GM10266 (cell line): ENCODE data around the gene ADGRF1.
"Not testable (repeated sequence)": the region's sequence is repeated elsewhere in the genome, so short reads cannot be mapped to it uniquely, and the experiment has no call there.

ENCODE experiments used
- DNase-seq: peaks from one replicate; pipeline ENCODE4 v3.0.0; 2012; ENCODE audit errors: extremely low spot score
- TF ChIP-seq, protein P1 (sequence below): IDR thresholded peaks from 2 replicates; pipeline ENCODE4 v1.5.1; 2012; ENCODE audit warnings: mild to moderate bottlenecking, low read depth; ENCODE audit not compliant: control insufficient read depth, insufficient read depth; ENCODE audit errors: missing control alignments

ADGRF1 gene

GRCh38 chr6:47042275-47042791, at the start of gene ADGRF1:
TSS of gene ADGRF1 (minus strand) at chr6:47042332. CDS start at chr6:47029061, 13,271 bp downstream.
- DNase-seq = no peak
- TF ChIP-seq, protein P1, sequence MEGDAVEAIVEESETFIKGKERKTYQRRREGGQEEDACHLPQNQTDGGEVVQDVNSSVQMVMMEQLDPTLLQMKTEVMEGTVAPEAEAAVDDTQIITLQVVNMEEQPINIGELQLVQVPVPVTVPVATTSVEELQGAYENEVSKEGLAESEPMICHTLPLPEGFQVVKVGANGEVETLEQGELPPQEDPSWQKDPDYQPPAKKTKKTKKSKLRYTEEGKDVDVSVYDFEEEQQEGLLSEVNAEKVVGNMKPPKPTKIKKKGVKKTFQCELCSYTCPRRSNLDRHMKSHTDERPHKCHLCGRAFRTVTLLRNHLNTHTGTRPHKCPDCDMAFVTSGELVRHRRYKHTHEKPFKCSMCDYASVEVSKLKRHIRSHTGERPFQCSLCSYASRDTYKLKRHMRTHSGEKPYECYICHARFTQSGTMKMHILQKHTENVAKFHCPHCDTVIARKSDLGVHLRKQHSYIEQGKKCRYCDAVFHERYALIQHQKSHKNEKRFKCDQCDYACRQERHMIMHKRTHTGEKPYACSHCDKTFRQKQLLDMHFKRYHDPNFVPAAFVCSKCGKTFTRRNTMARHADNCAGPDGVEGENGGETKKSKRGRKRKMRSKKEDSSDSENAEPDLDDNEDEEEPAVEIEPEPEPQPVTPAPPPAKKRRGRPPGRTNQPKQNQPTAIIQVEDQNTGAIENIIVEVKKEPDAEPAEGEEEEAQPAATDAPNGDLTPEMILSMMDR = no peak

- no peak for DNase-seq
- TF ChIP-seq, protein P1 = no peak
These were observed 48.7 kb upstream of the ADGRF1 start for GRCh38 chr6:47090881-47091280.

- DNase-seq = not testable (repeated sequence)
These were observed 47.3 kb upstream of the ADGRF1 start for GRCh38 chr6:47089473-47089872.

- DNase-seq = no peak
These were observed 44.1 kb upstream of the ADGRF1 start for GRCh38 chr6:47086051-47086770.

DNA sequence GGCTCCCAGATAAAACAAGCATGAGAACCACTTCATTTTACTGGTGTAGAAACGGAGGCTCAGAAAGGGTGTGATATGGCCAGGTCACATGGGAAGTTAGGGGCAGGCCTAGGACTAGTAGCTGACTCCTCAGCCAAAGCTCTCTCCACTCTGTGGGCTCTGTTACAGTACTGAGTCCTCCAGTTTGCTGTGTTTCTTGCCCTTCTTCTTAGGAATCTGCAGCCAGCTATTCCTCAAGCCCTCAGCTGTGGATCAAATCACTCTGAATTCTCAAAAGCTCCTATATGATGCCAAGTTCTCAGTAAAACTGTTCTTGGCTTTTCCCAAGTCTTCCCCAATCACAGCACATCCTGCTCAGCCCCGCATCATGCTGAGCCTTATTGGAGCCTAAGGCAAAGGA, 42.5 kb upstream of the ADGRF1 start:
- no peak for DNase-seq
- TF ChIP-seq, protein P1 = no peak

More at GRCh38 chr6:47086051-47086770, 44.1 kb upstream of the ADGRF1 start:
- TF ChIP-seq, protein P1 = no peak

DNA sequence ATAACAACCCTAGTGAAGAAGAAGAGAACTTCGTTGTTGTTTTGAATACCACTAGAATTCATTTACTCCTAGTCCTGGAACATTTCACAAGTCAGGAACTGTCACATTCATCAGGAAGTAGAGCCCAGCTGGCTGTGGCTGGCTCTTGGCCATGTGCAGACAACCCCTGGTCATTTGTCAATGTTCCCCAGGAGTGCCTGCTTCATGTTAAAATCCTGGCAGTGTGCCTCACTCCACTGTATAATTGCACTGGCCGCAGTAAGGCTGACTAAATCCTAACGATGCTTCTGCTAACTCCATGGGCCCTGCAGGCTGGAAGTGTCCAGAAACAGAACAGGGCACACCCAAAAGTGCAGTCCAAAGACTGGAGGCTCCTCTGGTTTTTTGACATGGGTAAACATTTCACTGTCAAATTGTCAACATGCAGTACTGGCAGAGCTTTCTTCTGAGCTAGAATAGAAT, 41.5 kb upstream of the ADGRF1 start:
- no peak for DNase-seq
- TF ChIP-seq, protein P1 = no peak

- TF ChIP-seq, protein P1 = no peak
- no peak for DNase-seq
These were observed 38.0 kb upstream of the ADGRF1 start for GRCh38 chr6:47080083-47080596.
